IMR-90 (cell line): Measurements from ENCODE around the gene NTNG2. TPM values are rescaled to one million over a fixed set of nuclear protein-coding genes. Genes with fewer than 3 reads are reported as not detected.

Source experiments
- ATAC-seq: fragments of 200-7000 bp; cut with Tn5 transposase; 2 replicates; pipeline ENCODE4 v1.9.1; 2020; ENCODE audit warnings: low read depth, mild to moderate bottlenecking, moderate library complexity
- BruUV-seq: library from RNA; stranded (reverse); fragments of 400-500 nt; replicated peaks from 2 replicates; lab custom pipeline; 2021; lab: Mats Ljungman, UMichigan
- CTCF ChIA-PET: fragments of 300-600 bp; formaldehyde crosslinking; extraction: SDS; loops from one replicate; lab custom pipeline; 2021; ENCODE audit warnings: antibody characterized with exemption; lab: Yijun Ruan, JAX
- POLR2A ChIA-PET: fragments of 300-600 bp; sonication (Branson Sonifier 250); formaldehyde crosslinking; loops from one replicate; lab custom pipeline; 2022; ENCODE audit warnings: antibody characterized with exemption; ENCODE audit not compliant: unreplicated experiment; lab: Charles Lee
- DNase-seq: peaks from one replicate; pipeline ENCODE4 v3.0.0; 2013
- H2AFZ ChIP-seq: replicated peaks from 2 replicates; pipeline ENCODE3; 2013; ENCODE audit warnings: low read length, mild to moderate bottlenecking; ENCODE audit not compliant: poor library complexity
- H2AK5ac ChIP-seq: 2 replicates; pipeline ENCODE4 v1.6.1; 2013; ENCODE audit warnings: low read depth, low read length, inconsistent platforms
- H2AK9ac ChIP-seq: replicated peaks from 2 replicates; pipeline ENCODE3; 2013; ENCODE audit warnings: mild to moderate bottlenecking, low read depth, low read length, moderate library complexity; ENCODE audit not compliant: poor library complexity
- H2BK120ac ChIP-seq: 2 replicates; pipeline ENCODE4 v1.6.1; 2013; ENCODE audit warnings: low read depth, low read length, inconsistent platforms
- H2BK15ac ChIP-seq: 3 replicates; pipeline ENCODE4 v1.6.1; 2013; ENCODE audit warnings: low read depth, low read length, inconsistent platforms
- H2BK20ac ChIP-seq: 2 replicates; pipeline ENCODE4 v1.6.1; 2013; ENCODE audit warnings: low read depth, mild to moderate bottlenecking, inconsistent platforms, low read length, moderate library complexity
- H2BK5ac ChIP-seq: 2 replicates; pipeline ENCODE4 v1.6.1; 2013; ENCODE audit warnings: mild to moderate bottlenecking, low read depth, low read length, inconsistent platforms; ENCODE audit not compliant: poor library complexity, severe bottlenecking
- H3K14ac ChIP-seq: replicated peaks from 2 replicates; pipeline ENCODE4 v1.6.1; 2013; ENCODE audit warnings: low read depth, low read length, inconsistent platforms
- H3K18ac ChIP-seq: 2 replicates; pipeline ENCODE4 v1.6.1; 2013; ENCODE audit warnings: low read depth, low read length, control low read depth
- H3K23ac ChIP-seq: 2 replicates; pipeline ENCODE4 v1.6.1; 2013; ENCODE audit warnings: low read depth, low read length, inconsistent platforms
- H3K27ac ChIP-seq: 2 replicates; pipeline ENCODE4 v1.5.1; 2013; ENCODE audit warnings: mild to moderate bottlenecking, control low read depth, low read length; ENCODE audit not compliant: insufficient read depth
- H3K27me3 ChIP-seq: 2 replicates; pipeline ENCODE4 v1.6.1; 2013; ENCODE audit warnings: low read length; ENCODE audit not compliant: control insufficient read depth, insufficient read depth
- H3K36me3 ChIP-seq: 2 replicates; pipeline ENCODE4 v1.6.1; 2013; ENCODE audit warnings: low read length, mixed read lengths; ENCODE audit not compliant: control insufficient read depth, insufficient read depth
- H3K4ac ChIP-seq: 2 replicates; pipeline ENCODE4 v1.6.1; 2013; ENCODE audit warnings: low read depth, low read length, inconsistent platforms
- H3K4me1 ChIP-seq: 2 replicates; pipeline ENCODE4 v1.6.1; 2013; ENCODE audit warnings: low read length, mixed read lengths; ENCODE audit not compliant: control insufficient read depth, insufficient read depth
- H3K4me2 ChIP-seq: 2 replicates; pipeline ENCODE4 v1.6.1; 2013; ENCODE audit warnings: low read depth, mild to moderate bottlenecking, control low read depth, low read length, moderate library complexity
- H3K4me3 ChIP-seq: 2 replicates; pipeline ENCODE4 v1.5.1; 2013; ENCODE audit warnings: low read depth, mild to moderate bottlenecking, control low read depth, low read length, moderate library complexity; ENCODE audit not compliant: insufficient read depth
- H3K56ac ChIP-seq: 2 replicates; pipeline ENCODE4 v1.6.1; 2013; ENCODE audit warnings: low read length, inconsistent platforms; ENCODE audit not compliant: insufficient read depth; ENCODE audit errors: extremely low read depth
- H3K79me1 ChIP-seq, 2 experiments: 2 replicates each; pipeline ENCODE4 v1.6.1; 2013; ENCODE audit warnings: low read length in 2 of 2, inconsistent platforms in 1 of 2, low read depth in 1 of 2
- H3K9ac ChIP-seq: 2 replicates; pipeline ENCODE4 v1.6.1; 2013; ENCODE audit warnings: low read depth, low read length, control low read depth
- H3K9me1 ChIP-seq: 2 replicates; pipeline ENCODE4 v1.6.1; 2013; ENCODE audit warnings: low read length, inconsistent platforms; ENCODE audit not compliant: insufficient read depth
- H3K9me3 ChIP-seq: 2 replicates; pipeline ENCODE4 v1.6.1; 2013; ENCODE audit warnings: low read length; ENCODE audit not compliant: control insufficient read depth, insufficient read depth
- H4K20me1 ChIP-seq: 2 replicates; pipeline ENCODE4 v1.6.1; 2013; ENCODE audit warnings: low read length, inconsistent platforms; ENCODE audit not compliant: insufficient read depth
- H4K5ac ChIP-seq: 2 replicates; pipeline ENCODE4 v1.6.1; 2013; ENCODE audit warnings: mild to moderate bottlenecking, low read depth, low read length, control low read depth
- H4K8ac ChIP-seq, 2 experiments: 2 replicates each; pipeline ENCODE4 v1.6.1; 2013; ENCODE audit warnings: low read depth in 2 of 2, low read length in 2 of 2, control low read depth in 1 of 2, inconsistent platforms in 1 of 2
- H4K91ac ChIP-seq: 2 replicates; pipeline ENCODE4 v1.6.1; 2013; ENCODE audit warnings: low read depth, low read length, inconsistent platforms; ENCODE audit not compliant: insufficient read depth
- MAZ ChIP-seq: IDR thresholded peaks from 2 replicates; pipeline ENCODE4 v1.6.1; 2012; ENCODE audit warnings: low read depth, mild to moderate bottlenecking, low read length, improper control_type of control experiment, moderate library complexity, borderline replicate concordance
- MXI1 ChIP-seq: IDR thresholded peaks from 2 replicates; pipeline ENCODE4 v1.6.1; 2012; ENCODE audit warnings: low read depth, mild to moderate bottlenecking, low read length, moderate library complexity, borderline replicate concordance
- WGBS, 2 experiments: methylation state at CpG; one replicate each; pipeline versions ENCODE4 v1.1.5 to v1.1.7; 2013; ENCODE audit warnings: missing lambda C conversion rate in 2 of 2; ENCODE audit not compliant: insufficient read length in 1 of 2; ENCODE audit errors: extremely low coverage in 2 of 2; 5-methylcytosine and 5-hydroxymethylcytosine counted together
- dilution Hi-C: fragments of 300-500 bp; cut with HindIII; formaldehyde crosslinking; loops from one replicate; pipeline ENCODE4 v1.14.3; 2018; ENCODE audit warnings: low sequenced_read_pairs; ENCODE audit not compliant: unreplicated experiment
- in situ Hi-C: fragments of 300-500 bp; cut with MboI; formaldehyde crosslinking; loops from 3 replicates; pipeline ENCODE4 v1.14.3; 2019; ENCODE audit warnings: low sequenced_read_pairs, inconsistent platforms, mixed read lengths
- intact Hi-C: fragments of 100-400 bp; cut with micrococcal nuclease; formaldehyde crosslinking; loops from 2 replicates; pipeline ENCODE4 v1.10.0; 2022
- polyA plus RNA-seq, 3 experiments: library from polyadenylated mRNA; depleted of rRNA; stranded (reverse); fragments of >200 nt; gene quantifications; 2 replicates each; pipeline ENCODE4 v1.2.3, GENCODE V29; 2012; ENCODE audit warnings: low replicate concordance in 1 of 3
- total RNA-seq: library from RNA; depleted of rRNA; stranded (reverse); fragments of >200 nt; gene quantifications from 2 replicates; pipeline ENCODE4 v1.2.3, GENCODE V29; 2012

Gene NTNG2
- total and polyA plus RNA-seq, 2 of the 4 experiments (the other 2 are of a cell fraction) = 0.54 to 0.84 TPM

- Histone ChIP-seq H2AK9ac (no peak overlapping the region), H4K8ac (no peak overlapping the region), H3K4ac (no peak overlapping the region), H3K9me3 (no peaks in the 10 kb centered on the region), H3K56ac (no peak overlapping the region), H3K27ac (no peak overlapping the region), H4K20me1 (no peaks in the 10 kb centered on the region), H2AK5ac (no peak overlapping the region), H2BK15ac (no peak overlapping the region), H3K9ac (no peak overlapping the region), H2AFZ (peak overlapping the region; percentile 4), H3K23ac (no peak overlapping the region), H3K4me3 (no peak overlapping the region), H3K27me3 (peaks cover 18% of the 10 kb centered on the region), H2BK20ac (no peak overlapping the region), H3K79me1 (no peaks in the 10 kb centered on the region), H3K9me1 (no peaks in the 10 kb centered on the region), H3K4me2 (peak overlapping the region; percentile 71; the same call in 1 of the 2 replicates), H2BK120ac (no peak overlapping the region), H3K36me3 (no peaks in the 10 kb centered on the region), H4K5ac (no peak overlapping the region), H3K18ac (no peak overlapping the region), H3K14ac (0 out of 2 replicates have a peak overlapping the region, but pooled peaks have one; percentile 37), H2BK5ac (no peak overlapping the region), H4K91ac (no peak overlapping the region), H3K4me1 (no peaks in the 10 kb centered on the region)
- in situ Hi-C loops = no loop called here
- TF ChIP-seq MAZ (peak; percentile 50; the same call in 1 of the 2 replicates), MXI1 (no peak)
- BruUV-seq = no TSS peak
- 0% methylated on average over 5 of the region's 11 CpGs; no CpG with 5 or more reads in 1 of the 2 experiments for WGBS, 2 experiments
- POLR2A ChIA-PET = no interaction called here
- DNase-seq = peak; percentile 29
- CTCF ChIA-PET = no interaction called here
- intact Hi-C loops = no loop called here
- dilution Hi-C loops = no loop called here
- peak; percentile 92 for ATAC-seq
Measured at GRCh38 chr9:132192728-132193127, 30.9 kb downstream of the NTNG2 start.
